IPS-20b (cell line): ENCODE results near the gene CLPTM1.

Experiments
- H3K27ac ChIP-seq: one replicate; pipeline ENCODE4 v1.5.1; 2013; ENCODE audit warnings: low read length
- H3K27me3 ChIP-seq: 2 replicates; pipeline ENCODE4 v1.6.1; 2013; ENCODE audit warnings: mild to moderate bottlenecking, low read length, inconsistent platforms; ENCODE audit not compliant: insufficient read depth
- H3K36me3 ChIP-seq: 2 replicates; pipeline ENCODE4 v1.6.1; 2013; ENCODE audit warnings: low read depth, mild to moderate bottlenecking, inconsistent platforms, low read length, moderate library complexity; ENCODE audit not compliant: insufficient read depth
- H3K4me1 ChIP-seq: 2 replicates; pipeline ENCODE4 v1.6.1; 2013; ENCODE audit warnings: mild to moderate bottlenecking, control low read depth, inconsistent platforms, low read length, moderate library complexity; ENCODE audit not compliant: insufficient read depth
- H3K4me3 ChIP-seq: 2 replicates; pipeline ENCODE4 v1.5.1; 2013; ENCODE audit warnings: mild to moderate bottlenecking, low read length, inconsistent platforms
- H3K9ac ChIP-seq: 2 replicates; pipeline ENCODE4 v1.6.1; 2013; ENCODE audit warnings: low read depth, mild to moderate bottlenecking, inconsistent platforms, low read length, moderate library complexity
- H3K9me3 ChIP-seq: 2 replicates; pipeline ENCODE4 v1.6.1; 2013; ENCODE audit warnings: mild to moderate bottlenecking, low read depth, low read length, inconsistent platforms; ENCODE audit not compliant: insufficient read depth

CLPTM1 gene

GRCh38 chr19:45027371-45027770 lies 72.2 kb downstream of the CLPTM1 start:
- no peak overlapping the region for H3K27ac ChIP-seq

GRCh38 chr19:45030825-45031224 lies 75.6 kb downstream of the CLPTM1 start:
- no peaks in the 10 kb centered on the region for H3K4me1 ChIP-seq
- no peak overlapping the region for H3K9ac ChIP-seq
- peaks cover 9% of the 10 kb centered on the region for H3K36me3 ChIP-seq
- H3K4me3 ChIP-seq, result no peak overlapping the region
- H3K9me3 ChIP-seq, result 0 out of 2 replicates have a peak, but pooled peaks cover 5% of the 10 kb centered on the region
- H3K27me3 ChIP-seq, result no peaks in the 10 kb centered on the region
- no peak overlapping the region for H3K27ac ChIP-seq

More at GRCh38 chr19:45027371-45027770, 72.2 kb downstream of the CLPTM1 start:
- peaks cover 9% of the 10 kb centered on the region; the same call in 1 of the 2 replicates for H3K36me3 ChIP-seq
- no peaks in the 10 kb centered on the region for H3K4me1 ChIP-seq
- 0 out of 2 replicates have a peak, but pooled peaks cover 5% of the 10 kb centered on the region for H3K9me3 ChIP-seq
- no peak overlapping the region for H3K9ac ChIP-seq
- no peaks in the 10 kb centered on the region for H3K27me3 ChIP-seq
- H3K4me3 ChIP-seq, result no peak overlapping the region

GRCh38 chr19:45032421-45032820 lies 77.2 kb downstream of the CLPTM1 start:
- Histone ChIP-seq H3K36me3 (peaks cover 9% of the 10 kb centered on the region), H3K27ac (no peak overlapping the region), H3K9me3 (0 out of 2 replicates have a peak, but pooled peaks cover 5% of the 10 kb centered on the region), H3K4me1 (no peaks in the 10 kb centered on the region), H3K9ac (no peak overlapping the region), H3K4me3 (no peak overlapping the region), H3K27me3 (no peaks in the 10 kb centered on the region)

GRCh38 chr19:45035755-45036154 lies 80.6 kb downstream of the CLPTM1 start:
- Histone ChIP-seq H3K27ac (no peak overlapping the region), H3K9ac (no peak overlapping the region), H3K27me3 (no peaks in the 10 kb centered on the region), H3K4me3 (no peak overlapping the region), H3K36me3 (peaks cover 12% of the 10 kb centered on the region), H3K4me1 (peaks cover 8% of the 10 kb centered on the region), H3K9me3 (0 out of 2 replicates have a peak, but pooled peaks cover 4% of the 10 kb centered on the region)

- Histone ChIP-seq H3K36me3 (peaks cover 25% of the 10 kb centered on the region), H3K27me3 (no peaks in the 10 kb centered on the region), H3K4me1 (peaks cover 8% of the 10 kb centered on the region), H3K4me3 (no peak overlapping the region), H3K9ac (no peak overlapping the region), H3K27ac (no peak overlapping the region), H3K9me3 (no peaks in the 10 kb centered on the region)
Measured at GRCh38 chr19:45037393-45038169, 82.4 kb downstream of the CLPTM1 start.

GRCh38 chr19:45038931-45039893 lies 84.0 kb downstream of the CLPTM1 start, which contains the start of gene CLASRP:
CLASRP (plus strand) TSS chr19:45039045; CDS start chr19:45040213, 1,168 bp downstream.
- Histone ChIP-seq H3K9me3 (no peaks in the 10 kb centered on the region), H3K4me1 (peaks cover 8% of the 10 kb centered on the region), H3K9ac (peak within 1 kb of the TSS; percentile 91), H3K27ac (no peak within 1 kb of the TSS), H3K4me3 (peak within 1 kb of the TSS; percentile 96), H3K36me3 (peaks cover 38% of the 10 kb centered on the region), H3K27me3 (no peaks in the 10 kb centered on the region)

GRCh38 chr19:45040059-45040771 lies 85.0 kb downstream of the CLPTM1 start:
- H3K4me1 ChIP-seq, result peaks cover 8% of the 10 kb centered on the region
- H3K27ac ChIP-seq, result no peak overlapping the region
- peaks cover 47% of the 10 kb centered on the region for H3K36me3 ChIP-seq
- H3K9ac ChIP-seq, result no peak overlapping the region; the same call in 1 of the 2 replicates
- no peaks in the 10 kb centered on the region for H3K27me3 ChIP-seq
- peak overlapping the region; percentile 96 for H3K4me3 ChIP-seq
- H3K9me3 ChIP-seq, result no peaks in the 10 kb centered on the region

- H3K27me3 ChIP-seq, result no peaks in the 10 kb centered on the region
- H3K9ac ChIP-seq, result no peak overlapping the region
- no peaks in the 10 kb centered on the region for H3K9me3 ChIP-seq
- peaks cover 8% of the 10 kb centered on the region for H3K4me1 ChIP-seq
- H3K4me3 ChIP-seq, result no peak overlapping the region
- peaks cover 56% of the 10 kb centered on the region for H3K36me3 ChIP-seq
- H3K27ac ChIP-seq, result no peak overlapping the region
Measured at GRCh38 chr19:45041125-45041524, 85.9 kb downstream of the CLPTM1 start.
